Stomach (tissue), 4 donors: ENCODE results near the gene HTRA2.

ENCODE experiments used
- EP300 ChIP-seq: sonication (generic); formaldehyde crosslinking; IDR thresholded peaks from one replicate; pipeline ENCODE4 v1.6.1; 2017; ENCODE audit warnings: antibody characterized with exemption
- POLR2A ChIP-seq, 4 donors: fragments of 450-650 bp; IDR thresholded peaks; one replicate each; pipeline ENCODE4 v1.6.1; 2016; ENCODE audit warnings: antibody characterized with exemption in 4 of 4, control low read depth in 2 of 4, mild to moderate bottlenecking in 1 of 4, moderate library complexity in 1 of 4
- POLR2AphosphoS5 ChIP-seq, 3 donors: sonication (generic); formaldehyde crosslinking; IDR thresholded peaks; one replicate each; pipeline ENCODE4 v1.6.1; 2016; ENCODE audit warnings: antibody characterized with exemption in 3 of 3
- TF ChIP-seq, protein P1 (sequence below), 7 experiments: fragments of 450-650 bp in 4 of 7; fragments of 200-600 bp in 3 of 7; sonication (generic) in 3 of 7; IDR thresholded peaks; one replicate each; pipeline ENCODE4 v1.5.1; 2016 to 2019; ENCODE audit warnings: antibody characterized with exemption in 7 of 7, control low read depth in 2 of 7, mild to moderate bottlenecking in 1 of 7

DNA sequence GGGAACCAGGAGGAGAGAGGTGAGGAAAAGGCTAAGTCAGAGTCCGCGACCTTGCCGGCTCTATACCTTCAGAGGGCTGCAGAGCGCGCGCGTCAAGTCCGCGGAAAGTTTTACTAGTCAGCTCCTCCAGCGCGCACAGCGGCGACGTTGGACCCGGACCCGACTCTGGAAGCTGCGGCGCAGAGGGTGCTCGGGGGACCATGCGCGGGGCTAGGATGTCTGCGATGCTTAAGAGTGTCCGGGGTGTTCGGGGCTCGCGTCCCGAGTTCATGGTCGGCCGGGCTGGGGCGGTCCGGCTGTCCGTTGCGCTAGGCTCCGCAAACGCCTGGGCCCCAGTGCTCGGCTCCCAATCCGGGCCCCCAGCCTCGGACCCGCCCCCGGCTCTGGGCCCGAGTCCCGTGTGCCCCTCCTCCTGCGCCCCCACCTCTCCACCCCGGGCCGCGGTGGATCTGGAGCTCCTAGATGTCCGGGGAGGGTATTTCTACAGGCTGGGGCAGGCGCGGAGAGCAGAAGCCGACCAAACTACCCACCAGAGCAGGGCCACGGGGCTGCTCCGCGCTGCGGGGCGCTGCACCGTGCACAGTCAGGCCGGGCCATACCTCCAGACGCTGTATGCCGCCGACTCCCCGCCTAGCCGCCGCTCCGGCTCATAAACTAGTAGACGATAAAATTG is 30.3 kb upstream of the HTRA2 start, which contains the start of gene LBX2:
- TF ChIP-seq POLR2AphosphoS5 (IDR thresholded peaks at IDR 0.05) (no peak), POLR2A (IDR thresholded peaks at IDR 0.05) (no peak), EP300 (no peak)
- TF ChIP-seq, protein P1, sequence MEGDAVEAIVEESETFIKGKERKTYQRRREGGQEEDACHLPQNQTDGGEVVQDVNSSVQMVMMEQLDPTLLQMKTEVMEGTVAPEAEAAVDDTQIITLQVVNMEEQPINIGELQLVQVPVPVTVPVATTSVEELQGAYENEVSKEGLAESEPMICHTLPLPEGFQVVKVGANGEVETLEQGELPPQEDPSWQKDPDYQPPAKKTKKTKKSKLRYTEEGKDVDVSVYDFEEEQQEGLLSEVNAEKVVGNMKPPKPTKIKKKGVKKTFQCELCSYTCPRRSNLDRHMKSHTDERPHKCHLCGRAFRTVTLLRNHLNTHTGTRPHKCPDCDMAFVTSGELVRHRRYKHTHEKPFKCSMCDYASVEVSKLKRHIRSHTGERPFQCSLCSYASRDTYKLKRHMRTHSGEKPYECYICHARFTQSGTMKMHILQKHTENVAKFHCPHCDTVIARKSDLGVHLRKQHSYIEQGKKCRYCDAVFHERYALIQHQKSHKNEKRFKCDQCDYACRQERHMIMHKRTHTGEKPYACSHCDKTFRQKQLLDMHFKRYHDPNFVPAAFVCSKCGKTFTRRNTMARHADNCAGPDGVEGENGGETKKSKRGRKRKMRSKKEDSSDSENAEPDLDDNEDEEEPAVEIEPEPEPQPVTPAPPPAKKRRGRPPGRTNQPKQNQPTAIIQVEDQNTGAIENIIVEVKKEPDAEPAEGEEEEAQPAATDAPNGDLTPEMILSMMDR (IDR thresholded peaks at IDR 0.05): no peak
